GM19463 (cell line): ENCODE measurements around the gene TBC1D10B.
A peak's percentile ranks its signal among the peaks of the same experiment; 100 is the strongest.

ENCODE experiments used
- ATAC-seq: cut with Tn5 transposase; IDR thresholded peaks from one replicate; pipeline ENCODE4 v1.9.1; 2021; ENCODE audit warnings: mild to moderate bottlenecking, moderate library complexity; ENCODE audit not compliant: unreplicated experiment

TBC1D10B gene

GRCh38 chr16:30376461-30376902, 6.2 kb upstream of the TBC1D10B start:
- ATAC-seq = no peak

DNA sequence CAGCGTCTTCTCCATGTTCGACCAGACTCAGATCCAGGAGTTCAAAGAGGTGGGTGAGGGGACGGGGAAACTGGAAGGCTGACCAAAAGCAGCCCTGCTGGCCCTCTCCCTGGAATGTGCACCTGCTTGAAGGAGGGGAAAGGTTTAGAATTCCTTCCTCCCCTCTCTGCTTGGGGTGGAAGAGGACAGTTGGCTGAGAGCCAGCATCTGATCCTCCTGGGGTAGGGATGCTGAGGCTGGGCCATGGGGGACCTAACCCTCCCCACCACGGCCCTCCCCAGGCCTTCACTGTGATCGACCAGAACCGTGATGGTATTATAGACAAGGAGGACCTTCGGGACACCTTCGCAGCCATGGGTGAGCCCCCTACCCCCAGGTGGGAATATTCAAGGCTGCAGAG, 5.6 kb upstream of the TBC1D10B start:
- no peak for ATAC-seq

- no peak for ATAC-seq
These were observed 4.2 kb upstream of the TBC1D10B start, which contains the start of gene MYL11 for GRCh38 chr16:30374538-30374937. TSS of gene MYL11 (plus strand) at chr16:30374802. CDS start at chr16:30374858, 56 bp downstream.

GRCh38 chr16:30372725-30373124, 2.4 kb upstream of the TBC1D10B start:
- no peak for ATAC-seq

GRCh38 chr16:30372038-30372712, 1.9 kb upstream of the TBC1D10B start:
- no peak for ATAC-seq

DNA sequence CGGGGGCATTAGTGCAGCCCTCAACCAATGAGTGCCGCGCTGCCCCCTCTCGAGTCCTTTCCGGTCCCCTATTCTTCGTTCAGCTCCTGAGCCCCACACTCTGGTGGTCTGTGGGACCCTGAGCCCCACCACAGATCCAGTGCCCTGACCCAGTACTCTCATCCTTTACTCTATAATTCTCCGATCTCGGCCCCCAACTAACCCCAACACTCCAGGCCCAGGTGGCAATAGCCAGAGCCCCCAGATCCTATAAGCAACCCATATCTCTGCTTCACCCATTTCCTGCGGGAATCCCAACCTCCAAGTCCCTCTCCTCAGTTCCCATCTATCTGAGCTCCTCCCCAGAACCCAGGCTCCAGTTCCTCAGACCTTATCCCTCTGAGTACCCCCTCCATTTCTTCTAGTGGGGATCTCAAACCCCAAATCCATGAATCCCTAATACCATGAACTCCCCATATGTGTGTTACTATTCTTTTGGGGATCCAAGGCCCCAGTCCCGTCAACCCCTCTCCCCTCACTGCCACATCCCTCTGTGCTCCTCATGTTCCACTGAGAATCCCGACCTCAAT, 1.0 kb upstream of the TBC1D10B start:
- no peak for ATAC-seq

DNA sequence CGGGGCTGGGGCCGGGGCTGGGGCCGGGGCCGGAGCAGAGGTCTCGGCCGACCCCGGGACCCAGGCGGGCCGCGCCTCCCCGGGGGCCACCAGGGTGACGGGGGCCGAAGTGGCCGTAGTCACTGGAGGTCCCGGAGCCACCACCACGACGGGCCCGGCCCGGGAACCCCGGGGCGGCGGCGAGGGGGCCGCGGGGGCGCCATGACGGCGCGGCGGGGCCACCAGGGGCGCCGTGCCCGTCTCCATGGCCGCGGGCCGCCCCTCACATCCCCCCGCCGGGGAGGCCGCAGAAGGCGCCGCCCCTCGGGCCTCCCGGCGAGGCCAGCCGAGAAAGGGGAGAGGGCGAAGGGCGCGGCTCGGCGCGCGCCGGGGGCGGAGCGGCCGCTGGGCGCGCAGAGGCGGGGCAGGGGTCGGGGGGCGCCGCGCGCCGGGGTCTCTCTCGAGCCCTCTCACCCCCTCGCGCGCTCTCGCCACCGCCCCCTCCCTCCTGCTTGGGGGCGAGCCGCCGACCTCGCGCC, 297 bp downstream of the TBC1D10B start:
- peak; percentile 3 for ATAC-seq

GRCh38 chr16:30369091-30369937, 980 bp downstream of the TBC1D10B start:
- no peak for ATAC-seq

GRCh38 chr16:30368792-30369090, 1.6 kb downstream of the TBC1D10B start:
- no peak for ATAC-seq

GRCh38 chr16:30368122-30368791, 2.0 kb downstream of the TBC1D10B start:
- ATAC-seq = no peak

DNA sequence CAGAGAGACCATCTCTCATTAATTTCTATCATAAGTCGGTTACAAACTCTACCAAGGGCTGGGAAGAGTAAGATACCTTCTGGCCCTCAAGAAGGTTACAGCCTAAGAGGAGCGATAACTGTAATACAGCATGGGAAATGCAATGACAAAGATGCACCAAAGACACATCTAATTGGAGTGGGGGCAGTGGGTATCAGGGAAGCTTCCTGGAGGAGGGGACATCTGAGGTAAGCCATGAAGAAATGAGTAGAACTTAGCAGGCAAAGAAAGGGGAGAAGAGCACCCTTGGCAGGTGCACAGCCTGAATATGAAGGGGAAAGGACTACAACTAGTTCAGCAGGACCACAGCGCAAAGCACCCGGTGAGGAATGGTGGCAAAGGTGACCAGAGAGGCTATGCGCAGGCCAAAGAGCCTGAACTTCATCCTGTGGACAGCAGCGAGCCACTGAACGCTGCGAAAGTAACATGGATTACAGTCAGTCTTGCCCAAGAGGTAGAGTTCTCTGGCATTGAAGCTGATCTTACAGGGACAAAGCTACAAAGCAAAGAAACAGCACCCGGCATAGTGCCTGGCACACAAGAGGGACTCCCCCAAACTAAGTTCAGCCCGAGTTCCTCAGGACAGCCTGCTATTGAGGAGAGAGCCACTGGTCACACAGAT, 2.8 kb downstream of the TBC1D10B start:
- ATAC-seq = no peak

- no peak for ATAC-seq
These were observed 3.8 kb downstream of the TBC1D10B start for GRCh38 chr16:30366511-30366910.

DNA sequence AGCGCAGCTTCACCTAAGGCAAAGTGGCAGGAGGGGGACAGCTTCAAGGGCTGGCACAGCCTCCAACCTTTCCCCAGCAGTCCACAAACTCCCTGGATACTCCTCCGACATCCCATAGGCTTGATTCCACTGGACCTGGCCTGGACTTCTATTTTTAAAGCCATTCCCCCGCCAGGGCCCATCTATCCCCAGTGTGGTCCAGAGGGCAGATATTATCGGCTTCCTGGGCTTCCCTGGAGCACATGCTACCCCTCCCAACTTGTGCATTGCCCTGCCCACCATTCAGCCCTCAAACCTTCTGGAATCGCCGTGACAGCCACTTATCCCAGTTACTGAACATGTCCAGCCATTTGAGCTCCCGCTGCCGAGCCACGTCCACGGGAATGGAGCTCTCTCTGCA, 5.1 kb downstream of the TBC1D10B start:
- ATAC-seq = no peak

DNA sequence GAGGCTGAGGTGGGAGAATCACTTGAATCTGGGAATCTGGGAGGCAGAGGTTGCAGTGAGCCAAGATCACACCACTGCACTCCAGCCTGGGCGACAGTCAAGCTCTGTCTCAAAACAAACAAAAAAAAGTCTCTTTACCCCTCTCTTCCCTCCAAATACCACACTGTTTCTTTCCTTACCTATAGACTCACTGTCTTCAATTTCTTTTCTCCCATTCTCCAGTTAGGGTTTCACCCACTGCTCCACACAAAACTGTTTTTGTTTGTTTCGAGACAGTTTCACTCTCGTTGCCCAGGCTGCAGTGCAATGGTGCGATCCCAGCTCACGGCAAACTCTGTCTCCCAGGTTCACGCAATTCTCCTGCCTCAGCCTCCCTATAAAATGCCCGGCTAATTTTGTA, 9.1 kb downstream of the TBC1D10B start:
- no peak for ATAC-seq

GRCh38 chr16:30359871-30360170, 10.5 kb downstream of the TBC1D10B start:
- no peak for ATAC-seq

GRCh38 chr16:30358990-30359870, 11.1 kb downstream of the TBC1D10B start:
- no peak for ATAC-seq

DNA sequence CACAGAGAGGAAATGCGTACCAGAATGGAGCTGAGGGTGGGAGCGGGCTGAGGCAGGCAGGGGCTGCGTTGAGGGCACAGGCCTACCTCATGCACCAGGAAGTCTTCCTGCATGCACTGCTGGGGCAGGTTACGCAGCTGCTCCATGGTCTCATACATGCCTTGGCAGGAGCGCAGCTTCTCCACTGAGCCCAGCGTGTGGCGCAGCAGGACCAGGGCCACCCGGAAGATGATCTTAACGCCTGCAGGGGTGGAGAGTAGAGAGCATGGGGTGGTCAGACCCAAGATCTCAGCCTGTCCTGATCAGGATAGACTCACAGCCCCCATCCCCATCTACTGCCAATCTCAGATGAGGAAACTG, 11.7 kb downstream of the TBC1D10B start:
- ATAC-seq = no peak

DNA sequence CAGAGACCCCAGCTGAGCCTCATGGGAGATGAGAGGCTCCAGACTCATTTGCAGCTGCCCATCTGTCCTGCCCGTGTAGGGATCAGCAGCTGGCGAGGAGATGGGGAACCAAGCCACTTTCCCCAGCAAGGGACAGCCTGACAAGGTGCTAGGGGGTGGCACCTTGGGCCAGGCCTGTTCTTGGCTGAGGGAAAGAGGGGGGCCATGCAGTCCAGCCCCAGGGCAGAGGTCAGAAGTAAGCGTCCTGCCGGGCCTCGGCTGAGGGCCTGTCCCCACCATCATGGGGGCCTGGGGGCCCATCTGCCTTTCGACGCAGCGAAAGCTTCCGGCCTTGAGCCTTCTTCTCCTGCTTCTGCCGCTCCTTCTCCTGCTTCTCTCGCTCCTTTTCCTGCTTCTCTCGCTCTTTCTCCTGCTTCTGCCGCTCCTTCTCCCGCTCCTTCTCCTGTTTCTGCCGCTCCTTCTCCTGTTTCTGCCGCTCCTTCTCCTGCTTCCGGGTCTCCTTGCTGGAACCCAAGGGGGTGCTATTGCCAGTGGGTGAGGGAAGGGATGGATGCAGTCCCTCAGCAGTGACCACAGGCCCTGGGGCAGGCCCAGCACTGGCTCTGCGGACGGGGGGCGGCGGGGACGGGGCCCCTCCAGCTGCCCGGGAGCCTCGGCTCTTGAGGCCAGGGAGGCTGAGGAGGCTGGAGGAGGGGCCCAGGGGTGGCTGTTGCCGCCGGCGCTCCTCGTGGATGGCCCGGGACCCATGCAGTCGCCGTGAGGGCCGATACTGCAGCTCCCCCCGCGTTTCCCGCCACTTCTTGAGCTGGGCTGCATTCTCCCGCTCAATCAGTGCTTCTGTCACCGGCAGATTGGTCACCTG, 12.3 kb downstream of the TBC1D10B start:
- ATAC-seq = no peak

DNA sequence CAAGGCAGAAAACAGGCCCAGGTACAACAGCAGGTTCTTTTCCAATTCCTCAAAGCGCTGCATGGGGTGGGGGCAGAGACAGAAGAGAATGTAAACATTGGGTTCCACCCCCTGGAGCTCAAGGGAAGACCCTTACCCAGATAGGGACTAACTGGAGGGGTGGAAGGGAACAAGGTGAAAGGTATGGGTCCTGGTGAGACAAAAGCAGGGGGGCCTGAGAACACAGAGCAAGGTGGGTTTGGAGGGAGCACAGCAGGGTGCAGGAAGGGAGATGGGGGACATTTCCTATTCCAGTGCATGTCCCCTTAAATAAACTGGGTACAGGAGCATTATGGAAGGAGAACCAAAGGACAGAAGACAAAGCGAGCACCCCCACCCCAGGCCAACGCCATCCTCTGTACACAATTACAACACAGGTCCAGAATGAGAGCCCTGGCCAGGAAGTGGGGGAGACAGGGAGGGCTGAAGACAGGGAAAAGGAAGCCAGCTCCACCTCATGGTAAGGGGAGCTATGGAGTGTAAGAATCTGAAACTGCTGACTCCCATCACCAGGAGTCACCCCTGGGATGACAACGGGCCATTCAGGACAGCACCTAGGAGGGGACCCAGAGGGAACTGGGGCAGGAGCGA, 13.1 kb downstream of the TBC1D10B start:
- no peak for ATAC-seq
